GM21576 (cell line): Measurements from ENCODE around the gene TBC1D7.

Experiments
- ATAC-seq: cut with Tn5 transposase; IDR thresholded peaks from one replicate; pipeline ENCODE4 v1.9.1; 2021; ENCODE audit warnings: mild to moderate bottlenecking, moderate library complexity; ENCODE audit not compliant: unreplicated experiment

Gene TBC1D7

DNA sequence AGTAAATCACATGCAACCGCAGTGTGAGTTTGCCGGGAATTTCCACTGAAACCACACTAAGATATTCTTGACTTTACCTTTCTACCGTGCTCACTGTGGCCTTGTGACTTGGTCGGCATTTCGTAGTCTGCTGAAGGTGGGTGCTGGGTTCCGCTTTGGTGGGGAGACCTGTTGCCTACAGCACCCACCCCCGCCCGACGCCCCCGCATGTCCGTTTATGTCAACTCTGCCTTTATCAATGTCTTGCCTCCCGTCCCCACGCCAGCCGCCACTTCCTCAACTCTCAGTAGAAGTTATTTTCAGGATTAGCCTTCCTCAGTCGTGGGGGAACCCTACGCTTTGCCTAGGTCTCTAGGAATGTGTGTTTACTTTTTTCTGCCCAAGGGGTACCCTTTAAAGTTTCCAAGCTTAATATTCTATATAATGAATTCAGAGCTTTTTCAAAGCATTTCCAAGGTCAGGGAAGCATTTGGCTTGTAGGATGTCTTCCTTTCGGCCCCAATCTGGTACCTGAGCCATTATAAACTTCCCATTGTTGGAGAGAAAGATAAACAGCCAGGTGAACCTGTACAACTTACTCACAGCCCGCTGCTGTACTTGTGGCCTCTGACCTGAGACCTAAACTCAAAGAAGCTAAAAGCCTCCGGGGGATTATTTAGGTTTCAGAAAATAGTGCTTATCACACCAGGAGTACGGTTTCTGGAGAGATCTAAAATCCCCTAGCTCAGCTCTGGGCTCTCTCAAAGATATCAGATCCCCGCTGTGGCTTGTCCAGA, 54.2 kb downstream of the TBC1D7 start:
- peak; percentile 41 for ATAC-seq

DNA sequence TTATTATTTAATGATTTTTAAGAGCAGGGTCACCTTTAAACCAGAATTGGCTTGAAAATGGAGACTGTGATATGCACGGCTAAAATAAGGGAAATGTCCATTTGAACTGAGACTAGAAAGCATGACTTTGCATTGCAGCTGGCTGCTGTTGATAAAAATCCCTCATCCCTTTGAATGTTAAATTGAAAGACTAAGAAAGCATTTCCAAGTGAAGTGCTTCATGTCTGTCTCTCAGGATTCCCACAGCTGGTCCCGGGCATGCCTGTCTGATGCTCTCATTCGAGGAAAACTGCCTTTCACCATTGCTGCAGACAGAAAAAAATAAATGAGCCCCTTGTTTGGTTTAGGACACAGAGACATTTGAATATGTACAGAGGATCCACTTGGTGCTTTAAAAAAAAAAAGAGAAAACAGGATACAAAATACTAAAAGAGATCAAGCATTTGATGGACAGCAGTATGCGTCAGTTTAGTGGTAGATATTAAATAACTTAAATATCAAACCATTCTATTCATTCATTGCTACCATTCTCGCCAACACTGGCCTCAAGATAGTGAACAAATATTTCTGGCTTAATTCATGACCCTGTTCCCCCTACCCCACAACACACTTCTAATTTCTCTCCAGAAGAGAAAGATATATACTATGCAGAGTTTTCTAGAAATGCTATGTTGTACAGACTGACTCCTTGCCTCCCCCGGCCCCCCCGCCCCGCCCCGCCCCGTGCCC, 55.0 kb downstream of the TBC1D7 start:
- ATAC-seq: no peak

DNA sequence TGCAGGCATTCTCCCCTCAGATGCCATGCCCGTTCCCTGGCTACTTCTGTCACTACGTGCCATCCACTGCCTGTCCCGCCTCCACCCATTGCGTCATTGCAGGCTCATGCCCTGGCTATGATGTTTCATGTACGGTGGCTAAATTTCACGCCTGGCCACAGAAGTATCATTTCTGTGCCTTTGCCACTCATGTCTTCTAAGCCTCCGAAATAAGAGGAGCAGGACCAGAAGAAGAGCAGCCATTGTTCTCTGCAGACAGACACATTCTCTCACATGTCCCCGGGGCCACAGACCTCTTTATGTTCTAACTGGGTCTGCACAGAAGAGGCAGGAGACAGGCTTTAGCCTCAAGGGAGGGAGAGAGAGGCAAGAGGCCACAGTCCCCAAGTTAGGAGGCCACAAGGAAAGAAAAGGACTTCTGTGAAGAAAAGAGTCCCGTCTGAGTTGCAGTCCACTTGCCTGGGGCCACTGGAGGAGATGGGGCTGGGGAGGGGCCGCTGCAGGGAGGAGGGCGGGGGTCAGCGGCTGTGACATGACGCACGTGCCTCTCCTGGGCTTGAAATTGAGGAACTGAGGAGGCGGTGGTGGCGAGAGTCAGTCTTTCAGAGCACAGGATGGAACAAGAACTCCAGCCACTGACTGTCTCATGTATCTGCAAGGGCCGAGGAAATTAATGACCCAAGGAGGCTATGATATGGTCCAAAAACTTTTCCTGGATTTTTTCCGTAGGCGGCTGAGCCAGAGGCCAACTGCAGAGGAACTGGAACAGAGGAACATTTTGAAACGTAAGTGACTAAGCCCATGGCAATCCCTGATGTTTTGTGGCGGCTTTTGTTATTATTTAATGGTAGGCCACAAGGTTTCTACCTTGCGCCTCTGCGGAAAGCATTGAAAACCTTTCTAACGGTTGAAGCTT, 55.9 kb downstream of the TBC1D7 start:
- no peak for ATAC-seq

DNA sequence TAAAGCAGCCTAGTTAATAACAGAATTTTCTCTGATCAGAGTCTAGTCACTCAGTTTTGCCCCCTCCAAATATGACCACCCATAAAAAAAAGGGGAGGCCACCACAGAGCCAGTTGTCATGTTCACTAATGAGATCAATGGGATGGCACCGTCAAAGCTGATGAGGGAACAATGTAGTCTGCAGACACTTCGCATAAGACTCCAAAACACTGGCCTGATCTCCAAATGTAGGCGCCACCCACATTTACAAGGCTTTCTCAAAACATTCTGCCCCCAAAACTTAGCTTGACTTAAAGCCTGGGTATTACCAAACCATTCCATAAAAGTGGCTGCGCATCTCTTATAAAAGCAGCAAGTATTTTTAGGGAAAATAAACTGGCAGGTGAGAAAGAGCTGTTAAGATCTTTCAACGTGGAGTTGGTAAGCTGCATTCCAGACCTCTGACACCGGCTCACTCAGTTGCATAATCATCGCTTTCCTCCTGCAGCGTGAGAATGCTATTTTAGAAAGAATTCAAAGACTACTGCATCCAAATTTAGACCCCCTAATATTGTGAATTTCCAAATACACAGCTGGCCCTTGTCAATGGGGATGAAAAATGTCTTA, 59.3 kb downstream of the TBC1D7 start:
- no peak for ATAC-seq

DNA sequence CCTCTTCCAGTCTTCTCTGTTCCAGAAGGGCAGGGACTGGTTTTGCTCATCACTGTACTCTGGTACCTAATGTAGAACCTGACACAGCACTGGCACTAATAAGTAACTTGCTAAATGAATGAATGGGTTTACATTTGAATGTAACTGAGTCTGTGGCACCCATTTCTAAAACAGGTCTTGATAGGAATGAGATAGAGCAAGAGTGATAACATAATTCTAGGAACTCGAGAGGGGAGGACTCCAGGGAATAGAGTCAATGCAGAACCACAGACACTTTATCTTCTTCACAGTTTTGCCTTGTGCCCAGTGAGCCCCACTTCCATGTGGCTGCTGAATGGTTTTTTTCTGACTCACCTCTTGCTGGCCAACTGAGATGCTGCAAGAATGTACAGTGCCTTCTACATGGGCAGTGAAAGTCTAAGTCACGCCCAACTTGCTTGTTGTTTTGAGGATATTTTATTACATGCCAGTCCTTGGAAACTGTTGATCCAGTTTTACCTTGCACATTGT, 61.1 kb downstream of the TBC1D7 start:
- ATAC-seq: no peak

DNA sequence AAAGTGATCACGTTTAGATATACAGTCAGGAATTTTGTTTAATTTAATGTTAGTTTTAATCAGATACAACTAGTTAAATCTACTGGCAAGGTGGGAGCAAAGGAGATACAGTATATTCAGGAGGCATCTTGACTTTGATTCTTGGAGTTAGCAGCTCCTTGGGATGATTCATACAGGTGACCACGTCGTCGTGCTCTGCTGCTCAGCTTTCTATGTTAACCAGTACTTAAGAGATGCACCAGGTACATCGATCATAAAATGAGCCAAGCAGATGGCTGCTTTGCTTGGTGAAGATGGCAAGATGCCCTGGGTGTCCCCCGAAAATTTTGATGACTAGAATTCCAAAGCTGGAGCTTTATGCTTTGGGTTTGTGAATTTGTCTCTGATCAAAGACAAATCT, 64.7 kb downstream of the TBC1D7 start:
- ATAC-seq: no peak

DNA sequence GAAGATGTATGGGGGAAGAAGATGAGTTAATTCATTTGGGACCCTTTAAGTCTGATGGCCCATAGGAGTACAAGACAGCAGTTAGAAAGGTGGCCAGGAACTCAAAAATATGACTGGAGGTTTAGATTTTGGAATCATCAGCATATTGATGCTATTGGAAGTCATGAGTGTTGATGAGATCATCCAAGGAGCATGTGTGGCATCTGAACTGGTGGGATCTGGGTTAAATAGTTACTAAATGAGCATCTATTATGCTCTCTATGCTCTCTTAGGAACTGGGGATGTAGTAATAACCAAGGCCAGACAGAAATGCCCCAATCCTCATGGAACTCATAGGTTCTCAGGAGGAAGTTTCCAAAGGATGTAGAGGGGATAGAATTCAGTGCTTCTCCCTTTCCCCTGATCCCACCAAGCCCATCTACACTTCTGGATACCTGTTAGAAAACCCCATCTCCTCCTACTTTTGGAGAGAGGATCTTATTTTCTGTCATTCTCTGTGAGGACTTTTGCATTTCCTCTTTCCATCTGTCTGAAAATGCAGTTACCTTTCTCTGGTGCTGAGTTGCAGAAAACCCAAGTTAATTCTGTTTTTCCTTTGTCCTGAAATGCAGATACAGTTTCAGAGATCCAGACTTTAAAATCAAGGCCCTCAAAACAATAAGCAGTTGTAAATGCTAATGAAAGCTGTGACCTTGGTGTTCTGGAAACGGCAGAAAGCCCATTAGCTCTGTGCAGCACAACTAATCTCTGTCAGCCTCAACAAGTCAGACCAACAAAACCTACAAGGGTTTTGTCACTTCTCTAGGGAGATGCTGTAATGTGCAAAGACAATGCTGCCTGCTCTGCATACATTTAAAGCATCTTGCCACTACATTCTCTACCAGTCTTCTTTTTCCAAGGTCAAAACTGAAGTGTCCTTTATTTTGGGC, 65.8 kb downstream of the TBC1D7 start:
- ATAC-seq: no peak

DNA sequence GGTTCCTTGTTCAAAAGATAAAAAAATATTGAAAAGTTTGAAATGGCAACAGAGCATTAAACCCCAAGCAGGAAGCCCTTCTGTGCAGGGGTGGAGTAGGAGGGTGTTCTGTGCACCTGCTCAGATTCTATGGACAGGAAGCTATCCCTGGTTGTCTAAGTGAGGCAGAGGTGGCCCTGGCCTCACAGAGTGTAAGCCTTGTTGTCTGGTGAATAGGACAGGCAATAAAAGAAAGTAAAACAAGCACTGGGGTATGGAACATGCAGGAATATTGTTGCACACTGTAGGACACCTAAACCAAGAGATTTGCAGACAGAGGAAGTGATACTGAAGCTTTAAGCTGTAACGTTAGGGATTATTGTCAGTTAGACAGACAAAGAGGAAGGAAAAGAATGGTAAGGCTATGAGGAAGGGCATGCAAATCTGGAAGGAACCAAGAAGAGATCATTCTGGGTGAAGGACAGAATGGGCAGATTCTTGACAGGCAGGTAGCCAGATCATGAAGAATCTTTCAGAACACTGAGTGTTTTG, 66.8 kb downstream of the TBC1D7 start:
- ATAC-seq: peak; percentile 50

DNA sequence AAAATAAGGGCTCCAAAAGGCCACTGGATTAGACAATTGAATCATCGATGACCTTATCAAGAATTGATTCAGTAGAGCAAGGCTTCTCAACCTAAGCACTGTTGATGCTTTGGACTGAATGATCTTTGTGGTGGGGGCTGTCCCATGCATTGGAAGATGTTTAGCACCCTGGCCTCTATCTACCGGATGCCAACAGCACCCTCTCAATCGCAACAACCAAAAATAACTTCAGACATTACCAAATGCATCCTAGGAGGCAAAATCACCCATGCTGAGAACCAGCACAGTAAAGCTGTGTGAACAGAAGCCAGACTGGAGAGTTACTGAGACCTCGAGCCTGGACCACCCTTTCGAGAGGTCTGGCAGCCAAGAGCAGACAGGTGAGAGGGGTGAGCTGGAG, 67.5 kb downstream of the TBC1D7 start:
- ATAC-seq: peak; percentile 21

DNA sequence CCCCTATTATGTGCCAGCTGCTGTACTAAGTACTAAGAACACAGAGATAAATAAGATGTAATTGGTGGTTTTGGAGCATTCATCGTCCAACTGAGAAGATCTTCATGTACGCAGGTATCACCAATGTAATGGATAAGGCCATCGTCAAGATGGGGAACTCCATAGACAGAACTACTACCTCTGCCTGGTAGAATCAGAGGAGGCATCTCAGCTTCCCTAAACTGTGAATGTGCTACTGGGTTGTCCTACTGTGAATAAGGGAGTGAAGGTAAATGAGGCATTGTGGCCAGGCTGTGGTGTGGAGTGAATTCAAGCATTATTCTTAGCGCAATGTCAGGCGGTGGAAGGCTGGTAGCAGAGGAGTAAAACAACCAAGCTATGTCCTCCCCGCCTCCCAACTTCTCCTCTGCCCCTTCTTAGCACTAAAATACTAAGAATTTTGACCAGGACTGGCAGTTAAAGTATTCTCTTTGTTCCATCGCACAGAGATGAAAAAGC, 68.2 kb downstream of the TBC1D7 start:
- ATAC-seq: no peak

DNA sequence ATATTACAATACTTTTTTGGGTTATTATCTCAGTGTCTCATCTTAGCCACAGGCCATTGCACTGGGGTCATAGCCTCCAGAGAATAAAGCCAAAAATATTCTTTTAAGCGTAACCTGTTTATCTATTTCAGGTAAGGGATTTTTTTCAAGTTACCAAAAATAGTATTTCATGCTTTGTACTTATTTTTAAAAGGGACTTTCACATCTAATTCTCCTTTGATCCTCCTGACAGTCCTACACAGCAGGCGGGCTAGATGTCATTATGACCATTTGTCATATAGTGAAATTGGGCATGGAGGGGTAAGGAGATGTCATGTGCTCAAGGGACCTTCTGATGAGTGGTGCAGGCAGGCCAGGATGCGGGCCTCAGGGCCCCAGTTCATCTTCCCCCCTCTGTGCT, 68.9 kb downstream of the TBC1D7 start:
- ATAC-seq: peak; percentile 43

DNA sequence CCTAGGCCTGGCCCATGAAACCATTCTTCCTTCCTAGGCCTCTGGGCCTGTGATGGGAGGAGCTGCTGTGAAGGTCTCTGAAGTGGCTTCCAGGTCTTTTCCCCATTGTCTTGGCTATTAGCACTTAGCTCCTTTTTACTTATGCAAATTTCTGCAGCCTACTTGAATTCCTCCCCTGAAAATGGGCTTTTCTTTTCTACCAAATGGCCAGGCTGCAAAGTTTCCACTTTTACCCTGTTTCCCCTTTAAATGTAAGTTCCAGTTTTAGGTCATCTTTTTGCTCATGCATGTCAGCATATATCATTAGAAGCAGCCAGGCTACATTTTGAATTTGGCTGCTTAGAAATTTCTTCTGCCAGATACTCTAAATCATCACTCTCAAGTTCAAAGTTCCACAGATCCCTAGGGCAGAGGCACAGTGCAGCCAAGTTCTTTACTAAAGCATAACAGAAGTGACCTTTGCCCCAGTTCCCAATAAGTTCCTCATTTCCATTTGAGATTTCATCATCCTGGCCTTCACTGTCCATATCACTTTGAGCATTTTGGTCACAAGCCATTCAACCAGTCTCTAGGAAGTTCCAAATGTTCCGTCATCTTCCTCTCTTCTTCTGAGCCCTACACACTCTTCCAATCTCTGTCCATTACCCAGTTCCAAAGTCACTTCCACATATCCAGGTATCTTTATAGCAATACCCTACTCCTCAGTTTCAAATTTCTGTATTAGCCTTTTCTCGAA, 71.9 kb downstream of the TBC1D7 start:
- ATAC-seq: no peak
